Activated CD4-positive, alpha-beta T cell treated with anti-CD3 and anti-CD28 coated beads, Interleukin-2, amount 50 U/mL, for 1 hour (primary cell): ENCODE results near the gene JAZF1.
"Not testable (repeated sequence)": the region's sequence is repeated elsewhere in the genome, so short reads cannot be mapped to it uniquely, and the experiment has no call there.

Experiments
- DNase-seq: peaks from one replicate; pipeline ENCODE4 v3.0.0-alpha.2; 2020

Gene JAZF1

GRCh38 chr7:27895551-27895950 lies 285.0 kb downstream of the JAZF1 start:
- no peak for DNase-seq

- DNase-seq: no peak
These were observed 290.3 kb downstream of the JAZF1 start for GRCh38 chr7:27890205-27890849.

GRCh38 chr7:27889800-27890199 lies 290.8 kb downstream of the JAZF1 start:
- DNase-seq: no peak

GRCh38 chr7:27888736-27889135 lies 291.9 kb downstream of the JAZF1 start:
- no peak for DNase-seq

- not testable (repeated sequence) for DNase-seq
These were observed 293.9 kb downstream of the JAZF1 start for GRCh38 chr7:27886710-27887109.

- no peak for DNase-seq
These were observed 294.9 kb downstream of the JAZF1 start for GRCh38 chr7:27885652-27886051.

- DNase-seq: no peak
These were observed 296.9 kb downstream of the JAZF1 start for GRCh38 chr7:27883696-27884095.

- DNase-seq: no peak
These were observed 303.8 kb downstream of the JAZF1 start for GRCh38 chr7:27876756-27877155.

GRCh38 chr7:27875832-27876231 lies 304.8 kb downstream of the JAZF1 start:
- DNase-seq: no peak

GRCh38 chr7:27875061-27875460 lies 305.5 kb downstream of the JAZF1 start:
- no peak for DNase-seq

GRCh38 chr7:27873981-27874957 lies 306.3 kb downstream of the JAZF1 start:
- DNase-seq: no peak

GRCh38 chr7:27872356-27873275 lies 308.0 kb downstream of the JAZF1 start:
- DNase-seq: no peak

GRCh38 chr7:27871866-27872265 lies 308.7 kb downstream of the JAZF1 start:
- no peak for DNase-seq

GRCh38 chr7:27871086-27871485 lies 309.5 kb downstream of the JAZF1 start:
- no peak for DNase-seq

- DNase-seq: no peak
These were observed 310.0 kb downstream of the JAZF1 start for GRCh38 chr7:27870595-27870994.

GRCh38 chr7:27869056-27869455 lies 311.5 kb downstream of the JAZF1 start:
- no peak for DNase-seq

- no peak for DNase-seq
These were observed 312.5 kb downstream of the JAZF1 start for GRCh38 chr7:27868131-27868550.

- no peak for DNase-seq
These were observed 313.5 kb downstream of the JAZF1 start for GRCh38 chr7:27866828-27867672.

- no peak for DNase-seq
These were observed 314.3 kb downstream of the JAZF1 start for GRCh38 chr7:27866256-27866655.

GRCh38 chr7:27863880-27864279 lies 316.7 kb downstream of the JAZF1 start:
- no peak for DNase-seq

GRCh38 chr7:27861747-27862146 lies 318.8 kb downstream of the JAZF1 start:
- DNase-seq: no peak

- no peak for DNase-seq
These were observed 319.8 kb downstream of the JAZF1 start for GRCh38 chr7:27860800-27861199.
